ENCODE measurements around the gene PI4KA.

The PI4KA gene

GRCh38 chr22:20792221-20792965 is 66.2 kb downstream of the PI4KA start:
- DNase-seq: no peak

GRCh38 chr22:20788627-20789344 is 69.8 kb downstream of the PI4KA start:
- no peak for DNase-seq

- DNase-seq: no peak
These were observed 70.6 kb downstream of the PI4KA start for GRCh38 chr22:20787746-20788626.

- no peak for DNase-seq
These were observed 71.4 kb downstream of the PI4KA start for GRCh38 chr22:20787223-20787622.

GRCh38 chr22:20786536-20786979 is 72.1 kb downstream of the PI4KA start:
- no peak for DNase-seq

- no peak for DNase-seq
These were observed 72.6 kb downstream of the PI4KA start for GRCh38 chr22:20786048-20786447.

GRCh38 chr22:20785415-20785814 is 73.2 kb downstream of the PI4KA start:
- no peak for DNase-seq

GRCh38 chr22:20783844-20784723 is 74.5 kb downstream of the PI4KA start:
- no peak for DNase-seq

- DNase-seq: no peak
These were observed 75.3 kb downstream of the PI4KA start for GRCh38 chr22:20783300-20783673.

GRCh38 chr22:20782596-20783299 is 75.9 kb downstream of the PI4KA start:
- DNase-seq: no peak

GRCh38 chr22:20782083-20782482 is 76.5 kb downstream of the PI4KA start:
- DNase-seq: no peak

GRCh38 chr22:20781272-20781990 is 77.2 kb downstream of the PI4KA start:
- no peak for DNase-seq

- no peak for DNase-seq
These were observed 78.8 kb downstream of the PI4KA start for GRCh38 chr22:20779818-20780158.

GRCh38 chr22:20779014-20779817 is 79.4 kb downstream of the PI4KA start:
- no peak for DNase-seq

GRCh38 chr22:20777420-20778177 is 81.0 kb downstream of the PI4KA start:
- no peak for DNase-seq

- no peak for DNase-seq
These were observed 81.8 kb downstream of the PI4KA start for GRCh38 chr22:20776624-20777405.

- DNase-seq: no peak
These were observed 83.2 kb downstream of the PI4KA start for GRCh38 chr22:20775342-20775895.

- DNase-seq: no peak
These were observed 83.7 kb downstream of the PI4KA start for GRCh38 chr22:20774882-20775281.
